ENCODE data around the gene CTSF.
"Not testable (repeated sequence)": the region's sequence is repeated elsewhere in the genome, so short reads cannot be mapped to it uniquely, and the experiment has no call there.

Gene CTSF

DNA sequence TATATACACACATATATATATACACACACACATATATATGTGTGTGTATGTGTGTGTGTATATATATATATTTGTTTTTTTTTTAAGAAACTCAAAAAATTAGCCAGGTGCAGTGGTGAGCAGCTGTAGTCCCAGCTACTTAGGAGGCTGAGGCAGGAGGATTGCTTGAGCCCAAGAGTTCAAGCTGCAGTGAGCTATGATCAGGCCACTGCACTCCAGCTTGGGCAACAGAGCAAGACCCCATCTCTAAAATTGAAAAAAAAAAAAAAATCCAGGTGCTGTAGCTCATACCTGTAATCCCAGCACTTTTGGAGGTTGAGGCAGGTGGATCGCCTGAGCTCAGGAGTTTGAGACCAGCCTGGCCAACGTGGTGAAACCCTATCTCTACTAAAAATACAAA, 20.9 kb upstream of the CTSF start:
- DNase-seq = not testable (repeated sequence)

DNA sequence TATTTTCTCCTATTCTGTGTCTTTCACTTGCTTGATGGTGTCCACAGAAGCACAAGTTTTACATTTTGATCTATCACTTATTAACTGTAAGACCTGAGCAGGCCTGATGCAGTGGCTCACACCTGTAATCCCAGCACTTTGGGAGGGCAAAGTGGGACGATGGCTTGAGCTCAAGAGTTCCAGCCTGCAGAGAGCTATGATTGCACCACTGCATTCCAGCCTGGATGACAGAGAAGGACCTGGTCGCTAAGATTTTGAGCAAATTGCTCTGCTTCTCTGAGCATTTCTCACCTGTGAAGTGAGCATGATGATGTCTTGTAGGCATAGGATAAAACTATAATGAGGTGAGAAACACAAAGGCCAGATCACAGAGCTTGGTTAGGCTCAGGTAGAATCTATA, 17.7 kb upstream of the CTSF start:
- no peak for DNase-seq

DNA sequence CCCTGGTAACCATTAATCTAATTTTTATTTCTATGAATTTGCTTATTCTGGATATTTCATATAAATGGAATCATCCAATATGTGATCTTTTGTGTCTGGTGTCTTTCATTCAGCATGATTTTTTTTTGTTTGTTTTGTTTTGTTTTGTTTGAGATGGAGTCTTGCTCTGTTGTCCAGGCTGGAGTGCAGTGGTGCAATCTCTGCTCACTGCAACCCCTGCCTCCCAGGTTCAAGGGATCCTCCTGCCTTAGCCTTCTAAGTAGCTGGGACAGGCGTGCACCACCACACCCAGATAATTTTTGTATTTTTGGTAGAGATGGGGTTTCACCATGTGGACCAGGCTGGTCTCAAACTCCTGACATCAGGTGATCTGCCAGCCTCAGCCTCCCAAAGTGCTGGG, 17.0 kb upstream of the CTSF start:
- DNase-seq = not testable (repeated sequence)

DNA sequence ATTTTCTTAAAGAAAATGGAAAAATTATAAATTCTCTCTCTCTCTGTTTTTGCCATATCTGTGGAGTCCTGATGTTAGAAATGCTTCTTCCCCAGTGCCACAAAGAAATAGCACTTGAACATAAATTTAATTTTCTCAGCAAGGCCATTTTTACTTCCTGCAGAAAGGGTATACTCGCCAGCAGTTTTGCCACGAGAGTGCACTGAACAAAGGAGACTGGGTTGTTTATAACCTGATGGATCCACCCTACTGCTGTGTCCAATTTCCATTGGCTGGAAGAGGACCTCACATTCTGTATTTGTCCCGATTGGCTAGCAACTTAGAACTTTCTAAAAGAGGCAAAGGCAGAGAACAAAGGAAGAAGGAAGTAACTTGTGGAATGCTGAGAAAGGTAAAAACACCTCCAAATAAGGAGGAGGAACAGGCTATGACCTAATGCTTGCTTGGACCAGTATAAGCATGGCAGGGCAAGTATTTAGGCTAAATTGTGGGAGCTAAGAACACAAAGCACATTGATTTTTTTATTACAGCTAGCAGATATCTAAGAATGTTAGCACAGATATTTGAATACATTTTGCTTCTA, 14.2 kb upstream of the CTSF start:
- not testable (repeated sequence) for DNase-seq

DNA sequence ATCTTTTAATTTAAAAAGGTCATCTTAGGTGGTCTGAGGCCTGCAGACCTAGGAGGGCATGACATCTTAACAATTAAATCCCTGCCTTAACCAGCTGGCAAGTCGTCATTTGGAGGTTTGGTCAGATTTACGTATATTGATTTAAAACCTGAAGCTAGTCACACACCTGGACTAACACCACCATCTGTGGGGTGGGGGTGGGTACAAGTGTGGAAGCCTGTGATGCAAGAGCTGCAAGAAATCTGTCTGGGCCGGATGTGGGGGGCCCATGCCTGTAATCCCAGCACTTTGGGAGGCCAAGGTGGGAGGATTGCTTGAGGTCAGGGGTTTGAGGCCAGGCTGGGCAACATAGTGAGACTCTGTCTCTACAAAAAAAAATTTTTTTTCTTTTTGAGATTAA, 12.9 kb upstream of the CTSF start:
- no peak for DNase-seq

DNA sequence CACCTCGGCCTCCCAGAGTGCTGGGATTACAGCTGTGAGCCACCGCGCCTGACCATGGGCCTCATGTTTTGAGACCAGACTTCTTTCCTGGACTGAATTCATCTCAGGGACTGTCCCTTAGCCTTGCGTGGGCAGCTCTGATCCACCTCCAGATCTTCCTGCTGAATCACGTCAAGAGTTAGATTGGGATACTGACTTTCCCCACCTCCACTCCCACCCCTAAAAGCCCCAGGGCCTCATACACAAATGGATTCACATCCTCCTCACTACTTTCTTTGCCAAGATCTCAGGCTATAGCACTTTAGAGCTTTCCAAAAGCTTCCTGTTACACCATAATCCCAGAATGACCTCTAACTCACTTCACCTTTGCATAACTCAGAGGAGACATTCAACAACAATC, 12.4 kb upstream of the CTSF start:
- DNase-seq = no peak

DNA sequence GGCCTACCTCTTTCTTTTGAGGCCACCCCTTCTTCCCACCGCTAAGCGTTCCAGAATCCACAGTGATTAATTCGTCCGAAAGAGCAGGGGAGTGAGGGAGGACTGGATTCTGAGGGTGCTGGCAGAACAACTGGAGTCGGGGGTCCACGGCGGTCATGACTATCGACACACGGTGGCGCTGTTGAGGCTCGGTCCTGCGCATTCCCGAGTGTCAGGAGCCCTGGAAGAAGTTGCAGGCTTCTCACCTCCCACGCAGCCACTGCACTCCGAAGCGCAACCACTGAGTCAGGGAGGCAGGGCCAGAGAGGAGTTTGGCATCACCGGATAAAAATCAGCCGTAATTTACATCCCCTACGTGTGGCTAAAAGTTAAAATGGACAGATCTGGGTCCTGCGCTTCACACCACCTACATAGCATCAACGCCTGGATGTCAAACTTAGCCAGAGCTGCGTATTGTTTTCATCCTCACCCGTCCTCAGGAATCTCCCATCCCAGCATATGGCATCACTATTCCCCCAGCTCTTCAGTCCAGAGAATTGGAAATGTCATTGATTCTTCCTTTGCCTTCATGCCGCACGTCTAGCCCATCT, 10.7 kb upstream of the CTSF start:
- peak; percentile 69 for DNase-seq

DNA sequence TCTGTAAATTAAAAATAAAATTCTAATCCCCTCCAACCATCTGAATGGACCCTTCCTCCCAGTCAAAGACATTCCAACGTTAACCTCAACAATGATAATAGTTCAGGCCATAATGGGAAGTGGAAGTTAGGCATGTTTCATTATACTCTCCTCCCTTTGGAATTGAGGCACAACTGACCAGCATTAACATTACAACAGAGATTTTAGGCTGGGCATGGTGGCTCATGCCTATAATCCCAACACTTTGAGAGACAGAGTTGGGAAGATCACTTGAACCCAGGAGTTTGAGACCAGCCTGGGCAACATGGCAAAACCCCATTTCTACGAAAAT, 2.4 kb upstream of the CTSF start:
- no peak for DNase-seq

DNA sequence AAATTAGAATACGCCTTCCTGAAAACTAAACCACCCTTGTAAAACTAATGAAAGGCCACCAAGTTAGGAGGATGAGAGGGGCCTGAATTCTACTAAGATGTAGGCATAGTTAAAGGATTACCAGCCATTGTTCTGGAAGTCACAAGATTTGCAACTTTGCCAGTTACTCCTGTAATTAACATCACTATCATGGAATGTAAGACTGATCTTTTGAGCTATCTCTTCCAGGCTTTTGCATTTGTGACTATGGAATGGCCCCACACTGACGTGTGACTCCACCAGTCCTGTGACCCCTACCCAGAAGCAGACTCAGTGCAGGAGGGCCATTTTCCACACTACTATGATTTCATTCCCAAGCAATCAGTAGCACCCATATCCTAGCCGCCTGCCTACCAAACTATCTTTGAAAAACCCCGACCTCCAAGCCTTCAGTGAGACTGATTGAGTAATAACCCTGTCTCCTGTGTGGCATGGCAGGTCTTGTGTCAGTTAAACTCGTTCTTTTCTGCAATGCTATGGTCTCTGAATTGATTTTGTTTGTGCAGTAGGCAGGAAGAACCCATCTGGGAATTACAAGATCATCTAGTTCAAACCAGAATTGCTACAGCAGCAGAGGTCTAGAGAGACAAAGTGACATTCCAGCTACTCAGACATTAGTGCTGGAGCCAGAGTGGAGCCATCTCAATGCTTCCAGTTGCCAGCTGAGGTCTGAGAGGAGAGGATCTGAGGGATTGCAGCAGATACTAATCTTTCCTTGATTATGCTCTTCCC, 1.9 kb upstream of the CTSF start:
- DNase-seq = no peak

DNA sequence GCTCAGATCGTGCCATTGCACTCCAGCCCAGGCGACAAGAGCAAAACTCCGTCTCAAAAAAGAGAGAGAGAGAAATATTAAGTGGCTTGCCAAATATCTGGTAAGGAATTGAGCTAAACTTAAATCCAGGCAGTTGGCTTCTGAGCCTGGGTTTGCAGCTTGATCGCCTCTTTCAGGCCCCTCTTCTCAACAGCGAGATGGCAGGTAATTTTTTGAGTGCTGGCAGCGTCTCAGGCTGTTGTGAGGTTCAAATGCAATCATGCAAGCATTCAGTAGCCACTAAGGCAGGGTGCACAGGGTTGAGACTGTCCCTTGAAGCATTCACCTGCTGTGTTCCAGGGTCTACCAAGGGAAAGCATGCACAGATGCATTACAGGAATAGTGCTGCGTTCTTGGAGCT, 670 bp upstream of the CTSF start:
- DNase-seq = no peak

DNA sequence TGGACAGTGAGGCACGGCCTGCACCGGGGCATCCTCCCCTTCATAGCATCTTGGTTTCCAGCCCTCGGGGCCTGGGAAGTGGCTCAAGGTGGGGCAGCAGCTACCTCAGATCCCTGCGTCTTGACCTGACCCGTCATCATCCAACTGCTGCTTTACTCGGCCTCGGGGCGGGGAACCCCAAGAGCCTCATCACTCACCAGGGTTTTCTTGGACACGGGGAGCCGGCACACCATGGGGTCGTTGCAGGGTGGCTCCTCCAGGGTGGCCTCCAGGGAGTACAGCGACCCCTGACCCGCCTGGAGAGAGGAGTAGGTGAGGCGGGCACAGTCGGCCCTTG, 651 bp downstream of the CTSF start:
- no peak for DNase-seq

DNA sequence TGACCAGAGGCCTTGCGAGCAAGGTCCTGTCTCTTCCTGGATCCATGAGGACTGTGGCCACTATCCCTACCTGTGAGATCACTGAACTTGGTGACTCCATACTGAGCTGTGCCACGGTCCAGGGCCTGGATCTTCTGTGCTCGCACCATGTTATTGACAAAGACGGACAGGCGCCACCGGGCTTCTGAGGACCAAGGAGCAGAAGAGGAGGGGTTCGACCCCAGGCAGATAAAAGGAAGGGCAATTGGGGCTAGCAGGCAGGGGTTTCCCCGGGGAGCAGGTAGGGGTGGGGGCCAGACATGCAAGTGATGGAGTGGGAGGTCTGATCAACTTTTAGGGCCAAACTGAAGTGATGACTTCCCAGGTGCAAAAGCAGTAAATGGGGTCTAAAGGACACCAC, 2.2 kb downstream of the CTSF start:
- no peak for DNase-seq

DNA sequence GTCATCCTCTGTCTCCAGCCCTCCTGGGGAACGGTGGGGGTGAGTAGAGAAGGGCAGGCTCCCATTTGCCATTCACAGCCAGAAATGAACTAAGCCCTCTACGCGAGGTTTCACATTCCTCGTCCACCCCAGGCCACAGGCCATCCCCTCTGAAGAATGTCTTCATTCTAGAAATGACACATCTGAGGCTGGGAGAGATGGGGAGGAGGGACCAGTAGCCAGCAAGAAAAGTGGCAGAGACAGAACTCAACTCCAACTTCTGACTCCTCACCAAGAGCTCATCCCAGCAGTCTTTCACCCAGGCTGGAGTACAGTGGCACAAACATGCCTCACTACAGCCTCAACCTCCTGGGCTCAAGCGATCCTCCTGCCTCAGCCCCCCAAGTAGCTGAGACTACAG, 3.4 kb downstream of the CTSF start:
- no peak for DNase-seq

DNA sequence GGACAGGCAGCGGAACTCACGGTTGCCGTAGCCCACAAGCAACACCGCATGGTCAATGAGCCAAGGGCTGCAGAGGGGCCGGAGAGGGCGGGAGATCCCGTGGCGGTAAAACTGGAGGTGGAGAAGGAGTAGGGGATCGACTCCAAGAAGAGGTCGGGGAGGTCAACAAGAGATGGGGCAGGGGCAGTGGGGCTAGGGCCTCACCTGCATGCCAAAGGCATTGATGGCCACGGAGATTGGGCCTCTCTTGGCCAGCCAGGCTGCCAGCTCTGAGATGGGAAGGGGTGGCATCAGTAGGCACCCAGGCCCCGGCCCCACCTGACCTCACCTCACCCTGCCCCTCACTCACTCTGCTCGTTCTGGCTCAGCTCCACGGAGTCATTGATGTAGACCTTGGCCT, 3.9 kb downstream of the CTSF start:
- no peak for DNase-seq

DNA sequence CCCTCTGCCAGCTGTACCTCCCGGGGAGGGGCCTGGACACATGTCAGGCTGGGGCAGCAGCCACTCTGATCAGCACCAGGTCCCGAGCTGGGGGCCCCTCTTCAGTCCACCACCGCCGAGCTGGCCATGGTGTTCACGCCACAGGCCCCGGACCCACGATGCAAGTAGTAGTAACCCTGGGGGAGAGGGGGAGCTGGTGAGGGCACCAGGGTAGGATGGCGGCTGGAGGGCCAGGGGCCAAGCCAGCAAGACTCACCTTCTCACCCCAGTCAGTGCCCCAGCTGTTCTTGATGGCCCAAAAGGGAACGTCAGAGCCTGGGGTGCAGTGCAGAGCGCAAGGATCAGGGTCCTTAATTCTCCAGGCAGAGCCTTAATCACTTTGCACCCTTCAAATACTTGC, 4.6 kb downstream of the CTSF start:
- DNase-seq = no peak

DNA sequence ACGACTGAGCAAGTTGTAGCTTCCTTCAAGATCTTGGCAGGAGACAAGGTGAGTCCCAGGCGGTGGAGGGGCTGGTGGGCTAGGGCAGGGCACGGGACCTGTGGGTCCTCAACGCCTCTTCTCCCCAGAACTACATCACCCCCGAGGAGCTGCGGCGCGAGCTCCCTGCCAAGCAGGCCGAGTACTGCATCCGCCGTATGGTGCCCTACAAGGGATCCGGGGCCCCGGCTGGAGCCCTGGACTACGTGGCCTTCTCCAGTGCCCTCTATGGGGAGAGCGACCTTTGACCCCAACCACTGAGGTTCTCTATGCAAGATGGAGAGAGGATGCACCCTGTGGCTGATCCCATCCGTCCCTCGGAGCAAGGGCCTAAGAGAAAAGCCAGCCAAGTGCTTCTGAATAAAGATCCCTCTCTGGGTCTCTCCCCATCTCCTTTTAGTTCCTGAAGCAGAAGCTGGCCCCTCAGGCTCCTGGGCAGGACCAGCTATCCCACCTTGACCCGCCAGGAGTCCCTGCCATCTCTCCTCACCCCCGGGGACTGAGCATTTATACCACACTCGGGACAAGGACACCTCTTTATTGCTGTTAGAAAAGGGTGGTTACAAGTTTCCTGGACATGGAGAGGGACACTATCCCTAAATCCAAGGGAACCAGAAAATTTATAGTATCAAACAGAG, 5.4 kb downstream of the CTSF start:
- DNase-seq = no peak

DNA sequence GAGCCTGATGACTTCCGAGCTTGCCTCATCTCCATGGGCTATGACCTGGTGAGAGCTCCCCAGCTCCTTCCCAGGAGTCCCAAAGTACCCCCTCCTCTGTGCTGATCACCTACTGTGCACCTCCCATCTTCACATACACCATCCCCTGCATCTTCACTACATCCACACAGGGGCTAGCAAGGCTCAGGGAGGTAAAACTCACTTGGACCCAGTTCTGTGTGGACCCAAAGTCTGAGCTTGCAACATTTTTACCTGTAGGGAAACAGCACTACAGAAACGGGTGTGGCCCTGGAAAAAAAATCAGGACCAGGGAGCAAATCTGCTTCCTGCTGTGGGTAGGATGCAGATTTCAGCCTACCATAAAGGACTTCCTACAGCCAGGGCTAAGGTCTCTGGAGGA, 6.1 kb downstream of the CTSF start:
- no peak for DNase-seq

DNA sequence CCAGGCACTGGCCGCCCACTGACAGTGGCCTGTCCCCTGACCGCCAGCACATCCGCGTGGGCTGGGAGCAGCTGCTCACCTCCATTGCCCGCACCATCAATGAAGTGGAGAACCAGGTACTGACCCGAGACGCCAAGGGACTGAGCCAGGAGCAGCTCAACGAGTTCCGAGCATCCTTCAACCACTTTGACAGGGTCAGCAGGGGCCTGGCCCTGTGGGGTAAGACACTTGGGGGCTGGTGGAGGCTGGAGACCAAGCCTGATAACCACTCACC, 6.5 kb downstream of the CTSF start:
- DNase-seq = no peak

DNA sequence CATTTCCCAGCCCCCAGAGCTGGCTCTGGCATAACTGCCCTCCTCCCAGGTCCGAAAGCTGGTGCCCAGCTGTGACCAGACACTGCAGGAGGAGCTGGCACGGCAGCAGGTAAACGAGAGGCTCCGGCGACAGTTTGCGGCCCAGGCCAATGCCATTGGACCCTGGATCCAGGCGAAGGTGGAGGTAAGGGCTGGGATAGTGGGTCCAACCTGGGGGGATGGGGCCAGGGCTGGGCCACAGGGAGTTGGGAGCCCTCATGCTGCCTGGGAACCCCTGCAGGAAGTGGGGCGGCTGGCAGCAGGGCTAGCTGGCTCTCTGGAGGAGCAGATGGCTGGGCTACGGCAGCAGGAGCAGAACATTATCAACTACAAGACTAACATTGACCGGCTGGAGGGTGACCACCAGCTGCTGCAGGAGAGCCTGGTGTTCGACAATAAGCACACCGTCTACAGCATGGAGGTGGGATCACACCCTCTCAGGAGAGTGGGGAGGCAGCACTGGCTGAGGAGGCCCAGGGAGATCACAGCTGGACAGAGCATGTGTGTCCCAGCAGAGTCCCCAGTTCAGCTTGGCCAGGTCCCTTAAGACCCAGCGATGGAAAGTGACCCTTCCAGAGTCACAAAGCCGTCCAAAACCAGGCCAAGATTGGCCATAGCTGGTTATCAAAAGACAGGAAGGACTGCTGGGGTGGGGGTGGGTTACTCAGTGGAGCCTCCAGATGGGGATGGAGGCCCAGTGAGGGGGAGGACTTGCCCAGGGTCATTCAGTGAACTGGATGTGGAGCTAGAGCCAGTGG, 7.0 kb downstream of the CTSF start:
- no peak for DNase-seq

DNA sequence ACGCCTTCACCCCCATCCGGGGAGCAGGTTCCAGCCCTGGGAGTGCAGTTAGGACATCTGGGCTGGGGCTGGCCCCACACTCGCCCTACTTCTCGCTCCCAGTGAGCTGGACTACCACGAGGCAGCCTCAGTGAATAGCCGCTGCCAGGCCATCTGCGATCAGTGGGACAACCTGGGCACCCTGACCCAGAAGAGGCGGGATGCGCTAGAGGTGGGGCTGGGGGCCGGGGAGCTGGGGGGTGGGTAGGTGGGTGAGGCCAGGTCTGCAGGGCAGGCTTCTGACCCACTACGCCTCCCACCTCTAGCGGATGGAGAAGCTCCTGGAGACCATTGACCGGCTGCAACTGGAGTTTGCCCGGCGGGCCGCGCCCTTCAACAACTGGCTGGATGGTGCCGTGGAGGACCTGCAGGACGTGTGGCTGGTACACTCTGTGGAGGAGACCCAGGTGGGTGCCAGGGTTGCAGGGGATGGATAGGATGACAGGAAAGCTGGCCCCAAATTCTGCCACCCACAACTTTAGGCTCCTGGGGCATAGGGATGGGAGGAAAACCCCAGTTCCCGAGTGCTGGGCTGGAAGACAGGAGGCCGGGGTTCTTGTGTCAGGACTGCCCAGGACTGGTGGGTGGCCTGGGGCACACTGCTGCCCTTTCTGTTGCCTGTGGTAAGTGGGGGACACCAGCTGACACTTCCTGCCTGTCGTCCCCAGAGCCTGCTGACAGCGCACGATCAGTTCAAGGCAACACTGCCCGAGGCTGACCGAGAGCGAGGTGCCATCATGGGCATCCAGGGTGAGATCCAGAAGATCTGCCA, 8.3 kb downstream of the CTSF start:
- no peak for DNase-seq

DNA sequence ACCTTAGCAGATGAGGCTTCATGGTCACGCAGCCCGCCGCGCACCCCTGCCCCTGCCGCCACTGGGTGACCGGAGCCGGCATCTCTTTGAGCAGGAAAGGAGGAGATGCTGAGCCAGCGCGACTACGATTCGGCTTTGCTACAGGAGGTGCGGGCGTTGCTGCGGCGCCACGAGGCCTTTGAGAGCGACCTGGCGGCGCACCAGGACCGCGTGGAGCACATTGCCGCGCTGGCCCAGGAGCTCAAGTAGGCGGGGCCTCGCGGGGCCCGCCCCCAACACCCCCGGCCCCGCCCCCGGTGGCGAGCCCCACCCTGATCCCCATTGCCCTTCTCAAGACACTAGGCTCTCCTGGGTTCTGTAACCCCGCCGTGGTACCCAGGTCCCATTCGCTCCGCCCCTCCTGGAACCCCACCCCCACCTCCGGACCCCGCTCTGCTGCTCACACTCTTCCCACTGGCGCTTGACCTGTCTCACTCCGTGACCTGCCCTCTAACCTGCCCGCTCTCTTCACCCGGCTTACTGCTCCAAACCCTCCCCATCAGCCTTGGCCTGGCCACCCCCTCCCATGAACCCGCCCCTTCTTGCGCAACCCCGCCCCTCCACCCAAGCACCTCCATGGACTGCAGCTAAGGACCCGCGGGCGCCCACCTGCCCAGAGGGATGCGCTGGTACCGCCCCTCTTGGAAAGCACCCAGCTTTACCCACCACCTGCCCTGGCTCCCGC, 9.1 kb downstream of the CTSF start:
- peak; percentile 22 for DNase-seq

DNA sequence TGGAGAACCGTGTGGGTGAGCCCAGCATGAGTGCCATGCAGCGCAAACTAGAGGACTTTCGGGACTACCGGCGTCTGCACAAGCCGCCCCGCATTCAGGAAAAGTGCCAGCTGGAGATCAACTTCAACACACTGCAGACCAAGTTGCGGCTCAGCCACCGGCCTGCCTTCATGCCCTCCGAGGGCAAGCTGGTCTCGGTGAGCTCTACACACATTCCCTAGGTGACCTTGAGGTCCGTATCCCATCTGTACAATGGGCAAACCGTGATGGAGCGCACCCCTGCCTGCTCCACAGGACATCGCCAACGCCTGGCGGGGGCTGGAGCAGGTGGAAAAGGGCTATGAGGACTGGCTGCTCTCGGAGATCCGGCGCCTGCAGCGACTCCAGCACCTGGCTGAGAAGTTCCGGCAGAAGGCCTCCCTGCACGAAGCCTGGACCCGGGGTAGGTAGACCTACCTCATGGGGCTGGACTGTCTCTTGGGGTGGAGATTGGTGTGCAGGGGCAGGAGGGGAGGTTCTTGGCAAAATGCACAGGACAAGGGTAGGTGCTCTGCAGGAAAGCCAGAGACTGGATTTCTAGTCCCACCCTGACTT, 10.6 kb downstream of the CTSF start:
- DNase-seq = no peak
